ENCODE data around the gene CAMTA1.
A peak's percentile ranks its signal among the peaks of the same experiment; 100 is the strongest.

Gene CAMTA1

DNA sequence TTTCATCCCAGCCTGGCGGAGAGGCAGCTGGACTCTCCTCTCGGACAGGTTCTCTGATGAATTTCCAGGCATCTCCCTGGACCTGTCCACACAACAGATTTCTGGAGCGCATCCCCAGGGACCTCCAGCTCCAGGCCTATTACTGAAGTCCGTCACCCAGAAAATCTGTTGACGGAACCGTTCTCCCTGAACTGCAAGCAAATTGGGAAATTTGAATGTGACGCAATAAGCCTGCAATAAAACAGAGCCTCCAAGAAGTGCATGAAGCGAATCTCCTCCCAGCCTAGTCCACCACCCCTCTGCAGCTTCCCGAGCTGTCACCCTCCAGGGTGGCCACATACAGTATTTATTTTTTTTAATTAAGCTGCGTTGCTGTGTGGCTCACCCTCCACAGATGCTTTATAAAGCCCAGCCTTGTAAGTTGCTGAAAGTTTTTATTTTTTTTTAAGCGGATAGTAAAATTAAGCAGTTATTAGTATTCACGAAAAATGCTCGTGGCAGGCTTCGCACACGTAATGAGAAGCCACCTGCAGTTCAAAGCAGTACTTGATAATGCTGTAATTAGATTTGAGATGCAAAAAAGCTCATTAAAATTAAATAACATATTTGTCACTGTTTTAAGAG, 173.3 kb downstream of the CAMTA1 start:
- Histone ChIP-seq H3K9me3 (replicated peaks in 1 of 11) (peaks cover 0 to 9% (median 0%) of the 10 kb centered on the region in 11 experiments; a peak in 4 of 22 replicates), H3K9ac (peak overlapping the region in 3 of 11 experiments; percentile 2 to 31 (median 13); a peak in 6 of 22 replicates), H3K27me3 (no peaks in the 10 kb centered on the region), H3K27ac (peak overlapping the region in 8 of 11 experiments; percentile 9 to 56 (median 39); a peak in 11 of 22 replicates), H4K20me1 (no peaks in the 10 kb centered on the region; a peak in 1 of 22 replicates), H3K4me1 (peaks cover 14 to 67% (median 38%) of the 10 kb centered on the region in 10 experiments), H3K4me3 (no peak overlapping the region), H3K36me3 (no peaks in the 10 kb centered on the region), H3K4me2 (peak overlapping the region in 10 of 11 experiments; percentile 17 to 84 (median 62); a peak in 21 of 22 replicates)
- TF ChIP-seq Cebpa-rat (IDR thresholded peaks at IDR 0.05), result peak in 9 of 11 experiments; percentile 72 to 96 (median 85); a peak in 17 of 22 replicates

- Histone ChIP-seq H3K27me3 (no peaks in the 10 kb centered on the region), H3K4me3 (no peak overlapping the region), H3K27ac (peak overlapping the region in 8 of 11 experiments; percentile 5 to 54 (median 28); a peak in 9 of 22 replicates), H3K36me3 (no peaks in the 10 kb centered on the region), H3K4me1 (peaks cover 14 to 69% (median 44%) of the 10 kb centered on the region in 10 experiments), H4K20me1 (no peaks in the 10 kb centered on the region; a peak in 1 of 22 replicates), H3K9ac (peak overlapping the region in 3 of 11 experiments; percentile 12 to 31 (median 13); a peak in 6 of 22 replicates), H3K4me2 (peak overlapping the region; percentile 8 to 84 (median 62); a peak in 20 of 22 replicates), H3K9me3 (replicated peaks in 1 of 11) (peaks cover 0 to 9% (median 0%) of the 10 kb centered on the region in 11 experiments; a peak in 4 of 22 replicates)
- TF ChIP-seq Cebpa-rat (IDR thresholded peaks at IDR 0.05), result no peak
Measured at GRCh38 chr1:6959491-6959890, 174.2 kb downstream of the CAMTA1 start.

GRCh38 chr1:6960291-6960811, 175.1 kb downstream of the CAMTA1 start:
- Histone ChIP-seq H3K27ac (peak overlapping the region in 1 of 11 experiments; percentile 11; a peak in 1 of 22 replicates), H3K4me3 (no peak overlapping the region), H3K9ac (no peak overlapping the region)

DNA sequence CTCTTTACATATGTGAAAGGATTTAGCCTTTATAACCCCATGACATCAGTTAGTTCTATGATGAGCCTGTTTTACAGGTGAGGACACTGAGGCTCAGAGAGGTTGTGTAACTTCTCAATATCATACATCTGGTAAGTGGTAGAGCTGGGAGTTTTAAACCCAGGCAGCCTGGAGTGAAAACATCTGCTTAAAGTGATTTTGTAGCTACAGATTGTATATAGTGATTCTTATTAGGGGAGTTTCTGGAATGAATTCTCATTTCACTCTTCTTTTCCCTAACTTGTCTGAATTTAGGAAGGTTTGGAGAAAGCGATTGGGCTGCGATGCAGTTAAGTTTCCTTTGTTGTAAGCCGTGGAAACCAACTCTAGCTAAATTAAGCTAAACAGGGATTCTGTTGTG, 175.6 kb downstream of the CAMTA1 start:
- Histone ChIP-seq H3K27me3 (peaks cover 0 to 3% (median 0%) of the 10 kb centered on the region in 11 experiments; a peak in 1 of 22 replicates), H3K27ac (no peak overlapping the region), H3K36me3 (no peaks in the 10 kb centered on the region), H3K4me1 (peaks cover 14 to 81% (median 56%) of the 10 kb centered on the region in 10 experiments), H3K9ac (no peak overlapping the region), H3K9me3 (replicated peaks in 1 of 11) (peaks cover 0 to 9% (median 0%) of the 10 kb centered on the region in 11 experiments; a peak in 4 of 22 replicates), H3K4me2 (no peak overlapping the region), H4K20me1 (peaks cover 0 to 5% (median 0%) of the 10 kb centered on the region in 11 experiments; a peak in 1 of 22 replicates), H3K4me3 (no peak overlapping the region)
- no peak for TF ChIP-seq Cebpa-rat (IDR thresholded peaks at IDR 0.05)

More at GRCh38 chr1:6960291-6960811, 175.1 kb downstream of the CAMTA1 start:
- Histone ChIP-seq H3K4me1 (peaks cover 14 to 76% (median 51%) of the 10 kb centered on the region in 10 experiments), H4K20me1 (peaks cover 0 to 5% (median 0%) of the 10 kb centered on the region in 11 experiments; a peak in 1 of 22 replicates), H3K9me3 (replicated peaks in 1 of 11) (peaks cover 0 to 9% (median 0%) of the 10 kb centered on the region in 11 experiments; a peak in 4 of 22 replicates), H3K27me3 (peaks cover 0 to 3% (median 0%) of the 10 kb centered on the region in 11 experiments; a peak in 1 of 22 replicates), H3K36me3 (no peaks in the 10 kb centered on the region), H3K4me2 (peak overlapping the region in 3 of 11 experiments; percentile 15 to 84 (median 62); a peak in 2 of 22 replicates)
- TF ChIP-seq Cebpa-rat (IDR thresholded peaks at IDR 0.05), result no peak

- peaks cover 0 to 3% (median 0%) of the 10 kb centered on the region in 11 experiments; a peak in 1 of 22 replicates for H3K27me3 ChIP-seq
Measured at GRCh38 chr1:6961289-6961688, 176.0 kb downstream of the CAMTA1 start.

GRCh38 chr1:6961905-6962477, 176.7 kb downstream of the CAMTA1 start:
- Histone ChIP-seq H3K9me3 (replicated peaks in 1 of 11) (peaks cover 0 to 9% (median 0%) of the 10 kb centered on the region in 11 experiments; a peak in 4 of 22 replicates), H3K4me3 (peak overlapping the region in 7 of 10 experiments; percentile 18 to 63 (median 51); a peak in 7 of 20 replicates), H3K27ac (peak overlapping the region in 7 of 11 experiments; percentile 4 to 48 (median 44); a peak in 7 of 22 replicates), H3K4me2 (peak overlapping the region in 10 of 11 experiments; percentile 43 to 85 (median 76); a peak in 21 of 22 replicates), H4K20me1 (peaks cover 0 to 5% (median 0%) of the 10 kb centered on the region in 11 experiments; a peak in 1 of 22 replicates), H3K9ac (peak overlapping the region in 6 of 11 experiments; percentile 2 to 49 (median 36); a peak in 9 of 22 replicates), H3K36me3 (no peaks in the 10 kb centered on the region), H3K27me3 (peaks cover 0 to 3% (median 0%) of the 10 kb centered on the region in 11 experiments; a peak in 1 of 22 replicates), H3K4me1 (peaks cover 14 to 86% (median 66%) of the 10 kb centered on the region in 10 experiments)
- TF ChIP-seq Cebpa-rat (IDR thresholded peaks at IDR 0.05), result no peak

More at GRCh38 chr1:6961289-6961688, 176.0 kb downstream of the CAMTA1 start:
- H3K9ac ChIP-seq, result no peak overlapping the region
- peaks cover 14 to 84% (median 60%) of the 10 kb centered on the region in 10 experiments for H3K4me1 ChIP-seq
- no peak for TF ChIP-seq Cebpa-rat (IDR thresholded peaks at IDR 0.05)
- no peak overlapping the region for H3K27ac ChIP-seq
- H3K36me3 ChIP-seq, result no peaks in the 10 kb centered on the region
- no peak overlapping the region for H3K4me3 ChIP-seq
- H4K20me1 ChIP-seq, result peaks cover 0 to 5% (median 0%) of the 10 kb centered on the region in 11 experiments; a peak in 1 of 22 replicates
- H3K9me3 ChIP-seq (replicated peaks in 1 of 11), result peaks cover 0 to 9% (median 0%) of the 10 kb centered on the region in 11 experiments; a peak in 4 of 22 replicates
- H3K4me2 ChIP-seq, result peak overlapping the region in 1 of 11 experiments; percentile 85; a peak in 1 of 22 replicates

DNA sequence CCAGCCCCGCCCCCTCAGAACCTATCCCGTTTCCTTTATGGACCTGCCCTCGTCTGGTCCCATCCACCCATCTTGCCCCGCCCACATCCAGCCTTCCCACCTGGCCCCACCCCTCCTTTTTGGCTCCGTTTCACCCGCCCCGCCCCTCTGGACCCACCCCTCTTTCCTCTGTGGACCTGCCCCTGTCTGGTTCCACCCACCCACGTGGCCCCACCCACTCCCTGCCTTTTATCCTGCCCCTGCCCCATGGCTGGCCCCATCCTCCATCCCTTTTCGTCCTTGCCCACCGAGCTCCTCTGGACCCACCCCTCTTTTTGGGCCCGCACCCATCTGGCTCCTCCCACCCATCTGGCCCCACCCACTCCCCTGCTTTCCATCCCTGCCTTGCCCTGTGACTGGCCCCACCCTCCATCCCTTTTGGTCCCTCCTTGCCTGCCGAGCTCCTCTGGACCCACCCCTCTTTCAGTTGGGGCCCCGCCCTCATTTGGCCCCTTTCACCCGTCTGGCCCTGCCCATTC, 177.3 kb downstream of the CAMTA1 start:
- no peak for TF ChIP-seq Cebpa-rat (IDR thresholded peaks at IDR 0.05)
- Histone ChIP-seq H3K36me3 (no peaks in the 10 kb centered on the region), H3K4me3 (peak overlapping the region in 2 of 10 experiments; percentile 24; a peak in 2 of 20 replicates), H3K4me1 (peaks cover 20 to 86% (median 69%) of the 10 kb centered on the region in 10 experiments), H4K20me1 (peaks cover 0 to 5% (median 0%) of the 10 kb centered on the region in 11 experiments; a peak in 1 of 22 replicates), H3K27ac (no peak overlapping the region; a peak in 2 of 22 replicates), H3K27me3 (peaks cover 0 to 3% (median 0%) of the 10 kb centered on the region in 11 experiments; a peak in 1 of 22 replicates), H3K4me2 (peak overlapping the region in 9 of 11 experiments; percentile 17 to 51 (median 38); a peak in 15 of 22 replicates), H3K9me3 (replicated peaks in 1 of 11) (peaks cover 0 to 5% (median 0%) of the 10 kb centered on the region in 11 experiments; a peak in 4 of 22 replicates), H3K9ac (no peak overlapping the region)

Data from BLaER1 treated with 17β-estradiol and CSF1 and Interleukin-3, amounts not matched to agents 10 nM and 100 nM (cell line).